ACC112 (cell line): ENCODE measurements around the gene SRSF5.

Experiments
- H2AFZ ChIP-seq: fragments of 200-600 bp; sonication (generic); one replicate; pipeline ENCODE4 v1.6.0; 2017; ENCODE audit warnings: antibody characterized with exemption, low read length; ENCODE audit not compliant: unreplicated experiment
- H3K27ac ChIP-seq: fragments of 200-600 bp; sonication (generic); 2 replicates; pipeline ENCODE4 v1.5.1; 2014; ENCODE audit warnings: low read depth, mild to moderate bottlenecking, antibody characterized with exemption, low read length, moderate library complexity
- H3K27me3 ChIP-seq: fragments of 200-600 bp; sonication (generic); 2 replicates; pipeline ENCODE4 v1.6.1; 2014; ENCODE audit warnings: mild to moderate bottlenecking, antibody characterized with exemption, low read length, moderate library complexity, mixed read lengths; ENCODE audit not compliant: insufficient read depth
- H3K36me3 ChIP-seq: fragments of 200-600 bp; sonication (generic); 2 replicates; pipeline ENCODE4 v1.6.1; 2016; ENCODE audit warnings: mild to moderate bottlenecking, antibody characterized with exemption, low read length, moderate library complexity, mixed read lengths; ENCODE audit not compliant: insufficient read depth
- H3K4me1 ChIP-seq: fragments of 200-600 bp; sonication (generic); one replicate; pipeline ENCODE4 v1.6.1; 2016; ENCODE audit warnings: low read length, mixed read lengths; ENCODE audit not compliant: insufficient read depth, unreplicated experiment, control insufficient read depth
- H3K4me3 ChIP-seq: fragments of 200-600 bp; sonication (generic); 2 replicates; pipeline ENCODE4 v1.5.1; 2014; ENCODE audit warnings: mild to moderate bottlenecking, low read depth, low read length
- H3K79me2 ChIP-seq: fragments of 200-600 bp; sonication (generic); one replicate; pipeline ENCODE4 v1.6.0; 2016; ENCODE audit warnings: low read length; ENCODE audit not compliant: control insufficient read depth, unreplicated experiment, insufficient read depth

SRSF5 gene

GRCh38 chr14:69786603-69787002, 19.7 kb downstream of the SRSF5 start:
- Histone ChIP-seq H3K27me3 (no peaks in the 10 kb centered on the region), H3K4me1 (no peaks in the 10 kb centered on the region)

GRCh38 chr14:69789118-69789640, 22.2 kb downstream of the SRSF5 start:
- H3K79me2 ChIP-seq: no peaks in the 10 kb centered on the region
- H3K36me3 ChIP-seq: no peaks in the 10 kb centered on the region
- H3K4me1 ChIP-seq: no peaks in the 10 kb centered on the region

More at GRCh38 chr14:69786603-69787002, 19.7 kb downstream of the SRSF5 start:
- Histone ChIP-seq H3K4me3 (no peak overlapping the region), H3K79me2 (no peaks in the 10 kb centered on the region), H2AFZ (no peak overlapping the region), H3K36me3 (no peaks in the 10 kb centered on the region), H3K27ac (no peak overlapping the region)

GRCh38 chr14:69792887-69793421, 26.0 kb downstream of the SRSF5 start:
- Histone ChIP-seq H3K27ac (no peak overlapping the region), H3K4me1 (no peaks in the 10 kb centered on the region), H3K27me3 (peaks cover 4% of the 10 kb centered on the region; the same call in 1 of the 2 replicates), H2AFZ (no peak overlapping the region), H3K36me3 (no peaks in the 10 kb centered on the region), H3K79me2 (no peaks in the 10 kb centered on the region), H3K4me3 (no peak overlapping the region)

More at GRCh38 chr14:69789118-69789640, 22.2 kb downstream of the SRSF5 start:
- Histone ChIP-seq H3K4me3 (no peak overlapping the region), H2AFZ (no peak overlapping the region), H3K27me3 (no peaks in the 10 kb centered on the region), H3K27ac (no peak overlapping the region)

- Histone ChIP-seq H3K4me3 (no peak overlapping the region), H3K79me2 (no peaks in the 10 kb centered on the region), H3K4me1 (no peaks in the 10 kb centered on the region), H2AFZ (no peak overlapping the region), H3K36me3 (no peaks in the 10 kb centered on the region), H3K27ac (no peak overlapping the region), H3K27me3 (peaks cover 4% of the 10 kb centered on the region; the same call in 1 of the 2 replicates)
These were observed 27.8 kb downstream of the SRSF5 start for GRCh38 chr14:69794791-69795190.

- Histone ChIP-seq H3K27ac (no peak overlapping the region), H3K27me3 (peaks cover 4% of the 10 kb centered on the region; the same call in 1 of the 2 replicates), H3K79me2 (no peaks in the 10 kb centered on the region), H3K4me1 (no peaks in the 10 kb centered on the region), H2AFZ (no peak overlapping the region), H3K4me3 (no peak overlapping the region), H3K36me3 (no peaks in the 10 kb centered on the region)
These were observed 28.7 kb downstream of the SRSF5 start for GRCh38 chr14:69795691-69796090.

- H3K27me3 ChIP-seq: peaks cover 15% of the 10 kb centered on the region
- no peak within 1 kb of the TSS for H3K27ac ChIP-seq
- H3K4me1 ChIP-seq: no peaks in the 10 kb centered on the region
- H2AFZ ChIP-seq: no peak within 1 kb of the TSS
- no peaks in the 10 kb centered on the region for H3K36me3 ChIP-seq
- no peaks in the 10 kb centered on the region for H3K79me2 ChIP-seq
- no peak within 1 kb of the TSS for H3K4me3 ChIP-seq
These were observed 30.0 kb downstream of the SRSF5 start, which contains the start of gene SLC10A1 for GRCh38 chr14:69796797-69797500. Gene SLC10A1, minus strand, starts transcription at chr14:69797241. Its CDS starts 86 bp downstream, at chr14:69797155.

GRCh38 chr14:69797573-69798338, 30.8 kb downstream of the SRSF5 start:
- Histone ChIP-seq H3K27ac (no peak overlapping the region), H2AFZ (no peak overlapping the region)

GRCh38 chr14:69798339-69798735, 31.4 kb downstream of the SRSF5 start:
- Histone ChIP-seq H3K27ac (no peak overlapping the region), H3K4me1 (no peaks in the 10 kb centered on the region), H2AFZ (no peak overlapping the region), H3K4me3 (no peak overlapping the region), H3K27me3 (peaks cover 29% of the 10 kb centered on the region), H3K79me2 (no peaks in the 10 kb centered on the region), H3K36me3 (no peaks in the 10 kb centered on the region)

More at GRCh38 chr14:69797573-69798338, 30.8 kb downstream of the SRSF5 start:
- Histone ChIP-seq H3K79me2 (no peaks in the 10 kb centered on the region), H3K4me1 (no peaks in the 10 kb centered on the region), H3K36me3 (no peaks in the 10 kb centered on the region), H3K4me3 (no peak overlapping the region), H3K27me3 (peaks cover 23% of the 10 kb centered on the region)

GRCh38 chr14:69803753-69804152, 36.8 kb downstream of the SRSF5 start:
- no peak overlapping the region for H3K4me3 ChIP-seq
- no peak overlapping the region for H3K27ac ChIP-seq
- no peaks in the 10 kb centered on the region for H3K36me3 ChIP-seq
- H3K27me3 ChIP-seq: peaks cover 28% of the 10 kb centered on the region
- no peaks in the 10 kb centered on the region for H3K4me1 ChIP-seq
- H3K79me2 ChIP-seq: no peaks in the 10 kb centered on the region
- no peak overlapping the region for H2AFZ ChIP-seq

GRCh38 chr14:69804902-69805301, 38.0 kb downstream of the SRSF5 start:
- Histone ChIP-seq H3K36me3 (no peaks in the 10 kb centered on the region), H3K4me1 (no peaks in the 10 kb centered on the region), H3K4me3 (no peak overlapping the region), H3K79me2 (no peaks in the 10 kb centered on the region), H3K27ac (no peak overlapping the region), H3K27me3 (peaks cover 28% of the 10 kb centered on the region), H2AFZ (no peak overlapping the region)
